Endodermal cell (in vitro differentiated cells): Measurements from ENCODE around the gene KCNJ1. TPM values are rescaled to one million over a fixed set of nuclear protein-coding genes. Genes with fewer than 3 reads are reported as not detected.

Experiments
- DNase-seq: peaks from one replicate; pipeline ENCODE4 v3.0.0-alpha.2; 2017
- H3K27ac ChIP-seq: 2 replicates; pipeline ENCODE4 v1.5.1; 2013; ENCODE audit warnings: mild to moderate bottlenecking, low read depth, low read length, moderate library complexity
- H3K27me3 ChIP-seq: 2 replicates; pipeline ENCODE4 v1.6.1; 2013; ENCODE audit warnings: mild to moderate bottlenecking, low read length, moderate library complexity; ENCODE audit not compliant: insufficient read depth, control insufficient read depth, poor library complexity, severe bottlenecking
- H3K36me3 ChIP-seq: 2 replicates; pipeline ENCODE4 v1.7.0; 2013; ENCODE audit warnings: mild to moderate bottlenecking, low read length, moderate library complexity; ENCODE audit not compliant: control insufficient read depth, insufficient read depth
- H3K4me1 ChIP-seq: one replicate; pipeline ENCODE4 v1.7.0; 2013; ENCODE audit warnings: low read length; ENCODE audit not compliant: control insufficient read depth, insufficient read depth
- H3K4me3 ChIP-seq: 2 replicates; pipeline ENCODE4 v1.5.1; 2013; ENCODE audit warnings: mild to moderate bottlenecking, low read length, moderate library complexity
- H3K9ac ChIP-seq: 2 replicates; pipeline ENCODE4 v1.6.1; 2013; ENCODE audit warnings: mild to moderate bottlenecking, low read length, moderate library complexity; ENCODE audit not compliant: poor library complexity, severe bottlenecking; ENCODE audit errors: extremely low read depth
- H3K9me3 ChIP-seq: 2 replicates; pipeline ENCODE4 v1.6.1; 2013; ENCODE audit warnings: mild to moderate bottlenecking, low read length, moderate library complexity; ENCODE audit not compliant: control insufficient read depth
- H3K27ac Mint-ChIP-seq: 2 replicates; pipeline ENCODE4 v1.8.0; 2020; ENCODE audit warnings: mixed read lengths
- H3K27me3 Mint-ChIP-seq: 2 replicates; pipeline ENCODE4 v1.8.0; 2021; ENCODE audit warnings: mild to moderate bottlenecking, mixed read lengths; ENCODE audit not compliant: insufficient read depth
- H3K36me3 Mint-ChIP-seq: 2 replicates; pipeline ENCODE4 v1.8.0; 2020; ENCODE audit warnings: low read depth, mixed read lengths
- H3K4me1 Mint-ChIP-seq: 2 replicates; pipeline ENCODE4 v1.8.0; 2020; ENCODE audit warnings: mixed read lengths
- H3K4me3 Mint-ChIP-seq: 2 replicates; pipeline ENCODE4 v1.8.0; 2020; ENCODE audit warnings: mild to moderate bottlenecking, moderate library complexity, mixed read lengths
- H3K9me3 Mint-ChIP-seq: 2 replicates; pipeline ENCODE4 v1.8.0; 2020; ENCODE audit warnings: mild to moderate bottlenecking, mixed read lengths
- WGBS, 2 experiments: methylation state at CpG; one replicate each; pipeline versions ENCODE4 v1.1.5 to v1.1.7; 2013; ENCODE audit warnings: missing lambda C conversion rate in 2 of 2, mixed read lengths in 1 of 2; ENCODE audit not compliant: insufficient coverage in 1 of 2, insufficient read length in 1 of 2; 5-methylcytosine and 5-hydroxymethylcytosine counted together
- total RNA-seq, 2 donors: library from RNA; stranded (reverse); fragmentation: NEBNext Ultra II Directional in 1 of 2; extraction: Animal tissue kit (Norgen Biotek cat#: 25700) in 1 of 2; gene quantifications; 2 replicates in 1 of 2; 3 replicates in 1 of 2; pipeline ENCODE4 v1.2.1, GENCODE V29; 2021
- TF ChIP-seq, protein P1 (sequence below): fragments of 200-600 bp; sonication (generic); conservative IDR thresholded peaks from 2 replicates; pipeline ENCODE4 v1.5.0; 2021; ENCODE audit warnings: antibody characterized with exemption, mild to moderate bottlenecking

KCNJ1 gene
- total RNA-seq, 2 donors from 2014 or later = not detected

GRCh38 chr11:128800871-128801417 is 66.2 kb downstream of the KCNJ1 start:
- DNase-seq = no peak
- 88 to 90% methylated on average over 2 to 8 of the region's 8 CpGs for WGBS, 2 experiments
- TF ChIP-seq, protein P1, sequence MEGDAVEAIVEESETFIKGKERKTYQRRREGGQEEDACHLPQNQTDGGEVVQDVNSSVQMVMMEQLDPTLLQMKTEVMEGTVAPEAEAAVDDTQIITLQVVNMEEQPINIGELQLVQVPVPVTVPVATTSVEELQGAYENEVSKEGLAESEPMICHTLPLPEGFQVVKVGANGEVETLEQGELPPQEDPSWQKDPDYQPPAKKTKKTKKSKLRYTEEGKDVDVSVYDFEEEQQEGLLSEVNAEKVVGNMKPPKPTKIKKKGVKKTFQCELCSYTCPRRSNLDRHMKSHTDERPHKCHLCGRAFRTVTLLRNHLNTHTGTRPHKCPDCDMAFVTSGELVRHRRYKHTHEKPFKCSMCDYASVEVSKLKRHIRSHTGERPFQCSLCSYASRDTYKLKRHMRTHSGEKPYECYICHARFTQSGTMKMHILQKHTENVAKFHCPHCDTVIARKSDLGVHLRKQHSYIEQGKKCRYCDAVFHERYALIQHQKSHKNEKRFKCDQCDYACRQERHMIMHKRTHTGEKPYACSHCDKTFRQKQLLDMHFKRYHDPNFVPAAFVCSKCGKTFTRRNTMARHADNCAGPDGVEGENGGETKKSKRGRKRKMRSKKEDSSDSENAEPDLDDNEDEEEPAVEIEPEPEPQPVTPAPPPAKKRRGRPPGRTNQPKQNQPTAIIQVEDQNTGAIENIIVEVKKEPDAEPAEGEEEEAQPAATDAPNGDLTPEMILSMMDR = no peak
- Mint-ChIP-seq H3K4me3 (no peak overlapping the region), H3K27me3 (peaks cover 3% of the 10 kb centered on the region), H3K27ac (no peak overlapping the region), H3K9me3 (no peaks in the 10 kb centered on the region), H3K36me3 (no peaks in the 10 kb centered on the region), H3K4me1 (no peaks in the 10 kb centered on the region)
- H3K36me3 ChIP-seq = no peaks in the 10 kb centered on the region
- no peaks in the 10 kb centered on the region for H3K27me3 ChIP-seq
- no peak overlapping the region for H3K9ac ChIP-seq
- no peak overlapping the region for H3K27ac ChIP-seq
- H3K4me1 ChIP-seq = peaks cover 3% of the 10 kb centered on the region
- no peak overlapping the region for H3K4me3 ChIP-seq
- no peaks in the 10 kb centered on the region for H3K9me3 ChIP-seq

DNA sequence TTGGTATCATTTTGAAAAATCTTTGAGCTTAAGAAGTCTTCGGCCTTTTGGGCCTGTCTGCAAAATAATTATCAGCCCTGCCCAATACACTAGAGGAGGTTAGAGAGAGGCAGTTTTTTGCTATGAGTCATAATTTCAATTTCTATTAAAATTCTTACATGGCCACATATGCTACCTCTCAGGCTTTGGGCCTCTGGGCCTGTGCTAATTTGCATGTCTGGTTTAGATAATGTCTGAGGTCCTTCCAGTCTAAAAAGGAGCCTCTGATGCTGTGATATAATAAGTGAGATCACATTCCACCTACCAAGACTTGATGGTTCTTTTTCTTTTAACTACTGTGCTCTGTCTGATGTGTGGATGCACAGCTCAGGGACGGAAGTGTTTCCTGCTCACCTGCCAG is 70.8 kb downstream of the KCNJ1 start:
- no peak overlapping the region for H3K9ac ChIP-seq

GRCh38 chr11:128790196-128790595 is 76.9 kb downstream of the KCNJ1 start:
- DNase-seq = no peak
- H3K4me3 Mint-ChIP-seq = no peak overlapping the region
- peaks cover 11% of the 10 kb centered on the region for H3K4me1 Mint-ChIP-seq
- WGBS, 2 experiments = 62 to 79% methylated on average over 10 to 11 of the region's 11 CpGs
- H3K27me3 Mint-ChIP-seq = peaks cover 6% of the 10 kb centered on the region
- Histone ChIP-seq H3K36me3 (no peaks in the 10 kb centered on the region), H3K4me1 (no peaks in the 10 kb centered on the region), H3K27ac (no peak overlapping the region), H3K9me3 (no peaks in the 10 kb centered on the region), H3K9ac (no peak overlapping the region), H3K4me3 (no peak overlapping the region), H3K27me3 (no peaks in the 10 kb centered on the region)
- H3K9me3 Mint-ChIP-seq = no peaks in the 10 kb centered on the region
- H3K27ac Mint-ChIP-seq = no peak overlapping the region
- TF ChIP-seq, protein P1 = no peak
- H3K36me3 Mint-ChIP-seq = no peaks in the 10 kb centered on the region

More for the DNA sequence above, 70.8 kb downstream of the KCNJ1 start:
- Mint-ChIP-seq H3K27ac (no peak overlapping the region), H3K4me1 (no peaks in the 10 kb centered on the region), H3K27me3 (peaks cover 2% of the 10 kb centered on the region), H3K36me3 (no peaks in the 10 kb centered on the region), H3K4me3 (no peak overlapping the region), H3K9me3 (no peaks in the 10 kb centered on the region)
- WGBS, 2 experiments = 86 to 87% methylated on average over 1 to 2 of the region's 2 CpGs
- TF ChIP-seq, protein P1 = no peak
- H3K9me3 ChIP-seq = no peaks in the 10 kb centered on the region
- DNase-seq = no peak
- H3K27me3 ChIP-seq = no peaks in the 10 kb centered on the region
- H3K36me3 ChIP-seq = no peaks in the 10 kb centered on the region
- H3K27ac ChIP-seq = no peak overlapping the region
- peaks cover 3% of the 10 kb centered on the region for H3K4me1 ChIP-seq
- H3K4me3 ChIP-seq = no peak overlapping the region
